Tibial nerve (tissue), 4 donors: ENCODE results near the gene RAG2.

Experiments
- CTCF ChIP-seq, 5 experiments: fragments of 200-600 bp in 3 of 5; fragments of 450-650 bp in 2 of 5; sonication (generic) in 3 of 5; IDR thresholded peaks; one replicate each; pipeline ENCODE4 v1.5.1; 2016 to 2019; ENCODE audit warnings: antibody characterized with exemption in 5 of 5, mild to moderate bottlenecking in 3 of 5, moderate library complexity in 2 of 5
- EP300 ChIP-seq, 2 donors: sonication (generic); formaldehyde crosslinking; IDR thresholded peaks; one replicate each; pipeline ENCODE4 v1.6.1; 2017; ENCODE audit warnings: antibody characterized with exemption in 2 of 2, mild to moderate bottlenecking in 1 of 2
- POLR2A ChIP-seq, 2 donors: fragments of 450-650 bp; IDR thresholded peaks; one replicate each; pipeline ENCODE4 v1.6.1; 2017; ENCODE audit warnings: antibody characterized with exemption in 2 of 2, mild to moderate bottlenecking in 2 of 2, moderate library complexity in 2 of 2

DNA sequence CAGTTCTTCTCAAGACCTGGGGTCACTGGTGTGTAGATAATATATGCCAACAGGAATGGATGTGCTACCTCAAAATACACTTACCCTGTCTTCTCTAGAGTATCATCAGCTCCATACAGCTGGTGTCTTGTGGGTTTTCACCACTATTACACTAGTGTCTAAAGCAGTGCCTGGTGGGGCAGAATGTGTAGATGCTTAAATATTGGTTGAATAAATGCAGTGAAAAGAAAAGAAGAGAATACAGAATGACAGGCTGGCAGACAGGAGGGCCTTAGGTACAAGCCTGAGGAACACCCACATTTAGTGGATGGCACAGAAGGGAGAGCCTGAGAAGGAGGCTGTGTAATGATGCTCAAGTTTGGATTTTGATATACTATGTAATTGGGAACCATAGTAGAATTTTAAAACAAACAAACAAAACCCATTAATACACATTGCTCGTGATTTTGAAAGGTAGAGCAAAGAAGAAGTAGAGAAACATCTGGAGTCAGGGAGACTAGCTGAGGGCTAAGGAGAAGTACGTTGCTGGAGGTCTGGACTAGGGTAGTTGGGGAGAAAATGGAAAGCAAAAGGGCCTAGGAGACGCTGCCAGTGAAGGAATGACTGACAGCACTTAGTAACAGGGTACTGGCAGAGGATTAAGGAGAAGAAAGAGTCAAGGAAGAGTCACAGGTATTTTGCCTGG is 20.5 kb upstream of the RAG2 start:
- TF ChIP-seq CTCF (IDR thresholded peaks at IDR 0.05) (no peak), POLR2A (IDR thresholded peaks at IDR 0.05) (no peak), EP300 (IDR thresholded peaks at IDR 0.05) (no peak)
